Right atrium auricular region (tissue), 2 donors: ENCODE data around the gene ANKRD24. TPM values are rescaled to one million over a fixed set of nuclear protein-coding genes. Genes with fewer than 3 reads are reported as not detected.
"Not testable (repeated sequence)": the region's sequence is repeated elsewhere in the genome, so short reads cannot be mapped to it uniquely, and the experiment has no call there.

Source experiments
- DNase-seq: peaks from one replicate; pipeline ENCODE4 v3.0.0-alpha.2; 2019; ENCODE audit warnings: low spot score
- H3K27ac ChIP-seq, 2 donors: fragments of 200-600 bp; sonication (generic); 1 replicate in 1 of 2; 2 replicates in 1 of 2; pipeline ENCODE4 v1.5.1; 2016 to 2019
- H3K27me3 ChIP-seq, 2 donors: fragments of 200-600 bp; sonication (generic); one replicate each; pipeline versions ENCODE4 v1.5.1 to v1.6.0; 2017 to 2019
- H3K36me3 ChIP-seq: fragments of 200-600 bp; sonication (generic); one replicate; pipeline ENCODE4 v1.5.1; 2016
- H3K4me1 ChIP-seq, 2 donors: fragments of 200-600 bp; sonication (generic); one replicate each; pipeline versions ENCODE4 v1.5.1 to v1.6.0; 2017 to 2019
- H3K4me3 ChIP-seq, 2 donors: fragments of 200-600 bp; sonication (generic); 1 replicate in 1 of 2; 2 replicates in 1 of 2; pipeline ENCODE4 v1.5.1; 2017 to 2019; ENCODE audit warnings: mild to moderate bottlenecking in 1 of 2, moderate library complexity in 1 of 2
- H3K9me3 ChIP-seq, 2 donors: fragments of 200-600 bp; sonication (generic); one replicate each; pipeline ENCODE4 v1.5.1; 2019
- total RNA-seq, 2 donors: library from RNA; depleted of rRNA; stranded (reverse); fragments of >200 nt; gene quantifications; one replicate each; pipeline ENCODE4 v1.1.0, GENCODE V29; 2016
- TF ChIP-seq, protein P1 (sequence below), 2 donors: fragments of 200-600 bp; sonication (generic); IDR thresholded peaks; one replicate each; pipeline ENCODE4 v1.5.1; 2019; ENCODE audit warnings: antibody characterized with exemption in 2 of 2

The ANKRD24 gene
- total RNA-seq = 1 to 10 TPM in 1 of 2 donors, under 1 TPM in 1; 0.39 to 1.7 TPM

DNA sequence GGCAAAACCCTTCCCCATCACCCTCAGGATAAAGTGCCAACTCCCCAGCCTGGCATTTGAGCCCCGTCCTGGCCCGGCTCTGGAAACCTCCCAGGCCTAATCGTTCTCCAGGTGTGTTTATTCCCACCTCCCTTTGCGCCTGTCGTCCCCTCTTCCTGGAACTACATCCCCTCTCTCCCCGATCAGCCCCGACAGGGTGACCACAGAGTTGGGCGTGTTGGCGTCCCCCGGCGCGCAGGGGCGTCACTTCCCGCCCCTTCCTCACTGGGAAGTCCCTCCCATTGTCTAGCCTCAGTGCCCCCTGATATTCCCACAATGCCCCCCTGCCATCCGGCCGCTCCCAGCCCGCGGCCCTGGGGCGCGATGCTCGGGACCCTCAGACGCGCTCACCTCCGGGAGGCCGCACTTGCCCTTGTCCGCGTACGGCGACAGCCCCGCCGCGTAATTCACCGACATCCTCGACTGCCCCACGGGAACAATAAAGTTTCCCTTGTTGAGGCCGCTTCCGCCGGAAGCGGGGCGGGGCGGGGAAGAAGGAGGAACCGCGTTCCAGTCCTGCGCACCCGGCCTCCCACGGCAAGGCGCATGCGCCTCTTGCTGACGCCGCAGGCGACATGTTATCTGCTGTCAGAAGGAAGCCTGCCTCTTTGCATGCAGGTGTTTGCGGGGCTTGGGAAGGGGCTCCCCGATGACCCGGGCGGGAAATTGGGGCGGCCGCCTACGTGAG is at the start of gene ANKRD24, which contains the start of gene SIRT6:
ANKRD24 (plus strand) TSS at position 606 of the 727 bp plus-strand sequence. CDS start 3,737 bp downstream, outside the sequence.
SIRT6 (minus strand) TSS at position 480 of the 727 bp plus-strand sequence; CDS start at position 456, 24 bp downstream.
- DNase-seq = peak; percentile 96
- Histone ChIP-seq H3K27ac (peak within 1 kb of the TSS; percentile 83 to 87), H3K27me3 (no peaks in the 10 kb centered on the region), H3K4me1 (peaks cover 0 to 21% of the 10 kb centered on the region in 2 donors), H3K4me3 (peak within 1 kb of the TSS; percentile 84 to 99), H3K36me3 (no peaks in the 10 kb centered on the region), H3K9me3 (no peaks in the 10 kb centered on the region)
- TF ChIP-seq, protein P1, sequence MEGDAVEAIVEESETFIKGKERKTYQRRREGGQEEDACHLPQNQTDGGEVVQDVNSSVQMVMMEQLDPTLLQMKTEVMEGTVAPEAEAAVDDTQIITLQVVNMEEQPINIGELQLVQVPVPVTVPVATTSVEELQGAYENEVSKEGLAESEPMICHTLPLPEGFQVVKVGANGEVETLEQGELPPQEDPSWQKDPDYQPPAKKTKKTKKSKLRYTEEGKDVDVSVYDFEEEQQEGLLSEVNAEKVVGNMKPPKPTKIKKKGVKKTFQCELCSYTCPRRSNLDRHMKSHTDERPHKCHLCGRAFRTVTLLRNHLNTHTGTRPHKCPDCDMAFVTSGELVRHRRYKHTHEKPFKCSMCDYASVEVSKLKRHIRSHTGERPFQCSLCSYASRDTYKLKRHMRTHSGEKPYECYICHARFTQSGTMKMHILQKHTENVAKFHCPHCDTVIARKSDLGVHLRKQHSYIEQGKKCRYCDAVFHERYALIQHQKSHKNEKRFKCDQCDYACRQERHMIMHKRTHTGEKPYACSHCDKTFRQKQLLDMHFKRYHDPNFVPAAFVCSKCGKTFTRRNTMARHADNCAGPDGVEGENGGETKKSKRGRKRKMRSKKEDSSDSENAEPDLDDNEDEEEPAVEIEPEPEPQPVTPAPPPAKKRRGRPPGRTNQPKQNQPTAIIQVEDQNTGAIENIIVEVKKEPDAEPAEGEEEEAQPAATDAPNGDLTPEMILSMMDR (IDR thresholded peaks at IDR 0.05) = no peak

DNA sequence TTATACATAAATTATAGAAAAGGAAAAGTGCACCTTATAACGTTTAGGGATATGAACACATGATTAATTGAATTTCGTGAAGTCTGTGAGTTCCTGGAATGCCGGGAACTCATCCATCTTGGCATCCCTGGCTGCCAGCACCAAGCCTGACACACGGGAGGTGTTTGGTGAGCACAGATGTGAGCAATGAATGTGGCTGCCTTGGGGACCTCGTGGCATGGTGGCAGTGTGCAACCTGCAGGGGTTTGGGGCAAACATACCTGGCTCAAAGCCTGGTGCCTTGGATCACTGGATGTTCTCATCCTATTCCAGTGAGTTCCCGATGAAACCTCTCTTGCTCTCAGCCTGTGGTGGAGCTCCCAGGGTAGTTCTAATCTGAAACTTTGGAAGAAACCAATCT is 48.1 kb upstream of the ANKRD24 start:
- no peak overlapping the region for H3K4me3 ChIP-seq
- TF ChIP-seq, protein P1 (IDR thresholded peaks at IDR 0.05) = no peak
- no peak overlapping the region for H3K27ac ChIP-seq

DNA sequence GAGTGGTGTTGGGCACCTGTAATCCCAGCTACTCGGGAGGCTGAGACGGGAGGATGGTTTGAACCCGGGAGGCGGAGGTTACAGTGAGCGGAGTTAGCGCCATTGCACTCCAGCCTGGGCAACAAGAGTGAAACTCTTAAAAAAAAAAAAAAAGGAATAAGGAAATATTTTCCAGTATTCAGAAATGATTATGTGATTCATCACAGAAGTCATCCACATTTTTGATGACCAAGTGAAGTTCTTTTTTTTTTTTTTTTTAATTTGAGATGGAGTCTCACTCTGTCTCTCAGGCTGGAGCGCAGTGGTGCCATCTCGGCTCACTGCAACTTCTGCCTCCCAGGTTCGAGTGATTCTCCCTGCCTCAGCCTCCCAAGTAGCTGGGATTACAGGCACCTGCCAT is 47.1 kb upstream of the ANKRD24 start:
- H3K9me3 ChIP-seq, DNase-seq, H3K36me3 ChIP-seq, H3K27ac ChIP-seq, H3K27me3 ChIP-seq, H3K4me1 ChIP-seq, H3K4me3 ChIP-seq: not testable (repeated sequence)

More for the DNA sequence above, 48.1 kb upstream of the ANKRD24 start:
- DNase-seq = no peak
- Histone ChIP-seq H3K27me3 (no peaks in the 10 kb centered on the region), H3K9me3 (no peaks in the 10 kb centered on the region), H3K36me3 (no peaks in the 10 kb centered on the region), H3K4me1 (no peaks in the 10 kb centered on the region)

DNA sequence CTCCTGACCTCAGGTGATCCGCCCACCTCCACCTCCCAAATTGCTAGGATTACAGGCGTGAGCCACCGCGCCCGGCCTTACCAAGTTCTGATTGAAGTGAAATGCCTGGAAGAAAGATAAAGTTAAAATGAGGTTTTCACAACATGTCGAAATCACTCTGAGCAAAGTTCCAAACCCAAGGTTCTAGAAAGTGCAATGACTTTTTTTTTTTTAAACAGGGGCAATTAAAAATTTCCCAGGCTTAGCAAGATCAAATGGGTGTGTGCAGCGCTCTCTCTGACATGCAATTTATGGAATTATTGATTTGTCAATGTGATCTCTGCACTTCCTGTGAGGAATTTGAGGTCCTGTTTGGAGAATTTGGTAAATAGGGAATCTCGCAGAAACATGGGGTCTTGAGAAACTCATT is 45.8 kb upstream of the ANKRD24 start:
- Histone ChIP-seq H3K36me3 (no peaks in the 10 kb centered on the region), H3K4me1 (peaks cover 0 to 8% of the 10 kb centered on the region in 2 donors), H3K9me3 (no peaks in the 10 kb centered on the region), H3K4me3 (no peak overlapping the region), H3K27me3 (no peaks in the 10 kb centered on the region), H3K27ac (no peak overlapping the region)
- no peak for DNase-seq
- TF ChIP-seq, protein P1 (IDR thresholded peaks at IDR 0.05) = no peak

DNA sequence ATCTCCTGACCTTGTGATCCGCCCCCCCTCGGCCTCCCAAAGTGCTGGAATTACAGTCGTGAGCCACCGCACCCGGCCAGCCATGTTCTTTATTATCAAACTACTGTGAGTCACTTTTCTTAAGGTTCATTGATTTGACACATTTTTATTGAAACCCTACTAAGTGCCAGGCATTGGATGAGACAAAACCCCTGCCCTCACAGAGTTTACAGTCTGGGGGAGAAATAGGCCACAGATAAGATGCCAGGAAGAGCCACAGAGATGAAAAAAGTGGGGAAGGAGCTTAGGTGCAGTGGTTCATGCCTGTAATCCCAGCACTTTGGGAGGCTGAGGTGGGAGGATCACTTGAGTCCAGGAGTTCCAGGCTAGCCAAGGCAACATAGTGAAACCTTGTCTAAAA is 44.0 kb upstream of the ANKRD24 start:
- TF ChIP-seq, protein P1 (IDR thresholded peaks at IDR 0.05) = no peak
- DNase-seq = no peak
- Histone ChIP-seq H3K4me3 (no peak overlapping the region), H3K4me1 (peaks cover 0 to 8% of the 10 kb centered on the region in 2 donors), H3K9me3 (no peaks in the 10 kb centered on the region), H3K27ac (no peak overlapping the region), H3K27me3 (no peaks in the 10 kb centered on the region), H3K36me3 (no peaks in the 10 kb centered on the region)

DNA sequence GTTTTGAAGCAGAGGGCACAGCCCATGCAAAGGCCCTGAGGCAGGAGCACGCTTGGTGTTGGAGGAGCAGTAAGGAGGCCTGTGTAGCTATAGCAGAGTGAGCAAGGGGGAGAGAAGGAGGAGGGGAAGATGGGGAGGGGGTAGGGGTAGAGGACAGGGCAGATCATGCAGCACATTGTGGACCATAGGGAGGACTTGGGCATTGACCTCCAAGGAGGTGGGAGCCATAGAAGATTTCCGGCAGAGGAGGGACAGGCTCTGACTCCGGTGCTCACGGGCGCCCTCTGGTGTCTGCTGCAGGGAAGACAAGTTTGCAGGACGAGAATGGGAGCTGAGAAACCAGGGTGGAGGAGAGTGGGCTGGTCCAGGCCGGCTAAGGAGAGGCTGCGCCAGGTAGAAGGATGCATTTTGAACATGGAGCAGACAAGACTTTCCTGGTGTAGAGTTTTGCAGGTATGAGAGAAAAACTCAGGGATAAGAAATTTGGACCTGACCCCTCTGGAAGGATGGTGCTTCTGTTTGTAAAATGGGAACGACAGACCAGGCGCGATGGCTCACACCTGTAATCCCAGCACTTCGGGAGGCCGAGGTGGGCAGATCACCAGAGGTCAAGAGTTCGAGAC is 42.8 kb upstream of the ANKRD24 start:
- peak; percentile 64 for DNase-seq
- TF ChIP-seq, protein P1 (IDR thresholded peaks at IDR 0.05) = peak; percentile 32 to 75
- Histone ChIP-seq H3K4me3 (no peak overlapping the region), H3K9me3 (no peaks in the 10 kb centered on the region), H3K4me1 (peaks cover 0 to 8% of the 10 kb centered on the region in 2 donors), H3K27ac (no peak overlapping the region), H3K27me3 (no peaks in the 10 kb centered on the region), H3K36me3 (no peaks in the 10 kb centered on the region)
